ENCODE data around the gene KIF1A.
"Not testable (repeated sequence)": the region's sequence is repeated elsewhere in the genome, so short reads cannot be mapped to it uniquely, and the experiment has no call there.

DNA sequence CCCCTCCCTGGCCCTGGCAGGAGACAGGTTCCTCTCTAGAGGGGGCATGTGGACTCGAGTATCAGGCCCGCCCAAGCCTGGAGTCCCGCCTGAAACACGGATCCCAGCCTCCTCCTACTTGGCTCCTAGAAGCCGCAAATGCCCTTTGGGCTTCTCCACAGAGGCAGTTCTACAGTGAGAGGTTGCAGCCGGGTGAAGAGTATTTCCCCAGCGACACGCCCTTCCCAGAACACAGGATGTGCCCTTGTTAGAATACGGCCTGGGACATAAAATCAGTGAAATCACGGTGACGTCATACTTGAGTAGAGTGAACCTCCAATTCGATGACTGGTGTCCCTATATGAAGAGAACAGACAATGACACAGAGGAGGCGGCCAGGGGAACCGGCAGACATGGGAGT, 142.0 kb downstream of the KIF1A start:
- TF ChIP-seq, protein P1, sequence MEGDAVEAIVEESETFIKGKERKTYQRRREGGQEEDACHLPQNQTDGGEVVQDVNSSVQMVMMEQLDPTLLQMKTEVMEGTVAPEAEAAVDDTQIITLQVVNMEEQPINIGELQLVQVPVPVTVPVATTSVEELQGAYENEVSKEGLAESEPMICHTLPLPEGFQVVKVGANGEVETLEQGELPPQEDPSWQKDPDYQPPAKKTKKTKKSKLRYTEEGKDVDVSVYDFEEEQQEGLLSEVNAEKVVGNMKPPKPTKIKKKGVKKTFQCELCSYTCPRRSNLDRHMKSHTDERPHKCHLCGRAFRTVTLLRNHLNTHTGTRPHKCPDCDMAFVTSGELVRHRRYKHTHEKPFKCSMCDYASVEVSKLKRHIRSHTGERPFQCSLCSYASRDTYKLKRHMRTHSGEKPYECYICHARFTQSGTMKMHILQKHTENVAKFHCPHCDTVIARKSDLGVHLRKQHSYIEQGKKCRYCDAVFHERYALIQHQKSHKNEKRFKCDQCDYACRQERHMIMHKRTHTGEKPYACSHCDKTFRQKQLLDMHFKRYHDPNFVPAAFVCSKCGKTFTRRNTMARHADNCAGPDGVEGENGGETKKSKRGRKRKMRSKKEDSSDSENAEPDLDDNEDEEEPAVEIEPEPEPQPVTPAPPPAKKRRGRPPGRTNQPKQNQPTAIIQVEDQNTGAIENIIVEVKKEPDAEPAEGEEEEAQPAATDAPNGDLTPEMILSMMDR (IDR thresholded peaks at IDR 0.05; ENCODE audit: low read length) = not testable (repeated sequence)
- not testable (repeated sequence) for TF ChIP-seq EZH2 (IDR thresholded peaks at IDR 0.05; ENCODE audit: borderline replicate concordance, low read length)

Measured in OCI-LY1 (cell line).